ENCODE data around the gene TUBB4B. TPM values are rescaled to one million over a fixed set of nuclear protein-coding genes. Genes with fewer than 3 reads are reported as not detected.

The TUBB4B gene
- total and polyA plus RNA-seq, 2 experiments from 2014 or later, result 334 to 389 TPM

- Mint-ChIP-seq H3K36me3 (ENCODE audit: low read depth) (peaks cover 19% of the 10 kb centered on the region), H3K9me3 (no peaks in the 10 kb centered on the region), H3K4me3 (peak overlapping the region; percentile 42; the same call in 1 of the 3 replicates), H3K4me1 (peaks cover 26% of the 10 kb centered on the region), H3K27me3 (ENCODE audit: insufficient read depth, low read depth, poor library complexity) (peaks cover 18% of the 10 kb centered on the region), H3K27ac (no peak overlapping the region)
- H2AFZ ChIP-seq, result no peak overlapping the region
- no peak overlapping the region for H3K27ac ChIP-seq (ENCODE audit: low read depth)
- no peak for TF ChIP-seq ZNF462 (CRISPR knock-in tag; IDR thresholded peaks at IDR 0.05)
- no peak for TF ChIP-seq ZNF331 (CRISPR knock-in tag; IDR thresholded peaks at IDR 0.05; ENCODE audit: low read depth)
- TF ChIP-seq ZNF114 (CRISPR knock-in tag; IDR thresholded peaks at IDR 0.05), result no peak
- no peak for TF ChIP-seq NANOG (IDR thresholded peaks at IDR 0.05; ENCODE audit: borderline replicate concordance)
- TF ChIP-seq STAT1 (IDR thresholded peaks at IDR 0.05; ENCODE audit: unreplicated experiment), result no peak
- no peak for TF ChIP-seq JUNB (IDR thresholded peaks at IDR 0.05; ENCODE audit: unreplicated experiment)
- TF ChIP-seq REST (IDR thresholded peaks at IDR 0.05; ENCODE audit: unreplicated experiment), result no peak
- TF ChIP-seq, protein P1, sequence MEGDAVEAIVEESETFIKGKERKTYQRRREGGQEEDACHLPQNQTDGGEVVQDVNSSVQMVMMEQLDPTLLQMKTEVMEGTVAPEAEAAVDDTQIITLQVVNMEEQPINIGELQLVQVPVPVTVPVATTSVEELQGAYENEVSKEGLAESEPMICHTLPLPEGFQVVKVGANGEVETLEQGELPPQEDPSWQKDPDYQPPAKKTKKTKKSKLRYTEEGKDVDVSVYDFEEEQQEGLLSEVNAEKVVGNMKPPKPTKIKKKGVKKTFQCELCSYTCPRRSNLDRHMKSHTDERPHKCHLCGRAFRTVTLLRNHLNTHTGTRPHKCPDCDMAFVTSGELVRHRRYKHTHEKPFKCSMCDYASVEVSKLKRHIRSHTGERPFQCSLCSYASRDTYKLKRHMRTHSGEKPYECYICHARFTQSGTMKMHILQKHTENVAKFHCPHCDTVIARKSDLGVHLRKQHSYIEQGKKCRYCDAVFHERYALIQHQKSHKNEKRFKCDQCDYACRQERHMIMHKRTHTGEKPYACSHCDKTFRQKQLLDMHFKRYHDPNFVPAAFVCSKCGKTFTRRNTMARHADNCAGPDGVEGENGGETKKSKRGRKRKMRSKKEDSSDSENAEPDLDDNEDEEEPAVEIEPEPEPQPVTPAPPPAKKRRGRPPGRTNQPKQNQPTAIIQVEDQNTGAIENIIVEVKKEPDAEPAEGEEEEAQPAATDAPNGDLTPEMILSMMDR (conservative IDR thresholded peaks at IDR 0.05; ENCODE audit: low read depth in 2 of 2), result no peak
- TF ChIP-seq CREB1 (CRISPR knock-in tag; IDR thresholded peaks at IDR 0.05; ENCODE audit: low read depth), result no peak
- TF ChIP-seq POLR2AphosphoS5 (IDR thresholded peaks at IDR 0.05; ENCODE audit: low read depth), result no peak; the same call in 1 of the 2 replicates
- TF ChIP-seq EZH2 (IDR thresholded peaks at IDR 0.05; ENCODE audit: low read depth, unreplicated experiment), result no peak
- TF ChIP-seq EZH2phosphoT487 (IDR thresholded peaks at IDR 0.05; ENCODE audit: unreplicated experiment), result no peak
- TF ChIP-seq ETS1 (IDR thresholded peaks at IDR 0.05), result no peak
- DNase-seq (ENCODE audit: low spot score) (no peak), ATAC-seq (no peak)
- H3K4me3 ChIP-seq, result no peak overlapping the region
- H3K79me2 ChIP-seq (replicated peaks; ENCODE audit: insufficient read depth), result peaks cover 29% of the 10 kb centered on the region
- H4K20me1 ChIP-seq (replicated peaks; ENCODE audit: insufficient read depth), result peaks cover 14% of the 10 kb centered on the region
- peaks cover 16% of the 10 kb centered on the region; the same call in 1 of the 2 replicates for H3K4me1 ChIP-seq (ENCODE audit: insufficient read depth)
- 0 out of 2 replicates have a peak, but pooled peaks cover 14% of the 10 kb centered on the region for H3F3A ChIP-seq (replicated peaks; ENCODE audit: low read depth)
- H3K27me3 ChIP-seq (ENCODE audit: insufficient read depth), result no peaks in the 10 kb centered on the region
- no peak overlapping the region for H3K4me2 ChIP-seq
- no peaks in the 10 kb centered on the region for H3K36me3 ChIP-seq (ENCODE audit: insufficient read depth)
- H3K9me2 ChIP-seq (ENCODE audit: insufficient read depth), result no peaks in the 10 kb centered on the region
Observed at GRCh38 chr9:137237759-137238726, 3.0 kb upstream of the TUBB4B start.

Measured in GM23338 (cell line).